GM12892 (cell line): Measurements from ENCODE around the gene PSMD1.

Experiments used
- POLR2A ChIP-seq: IDR thresholded peaks from 2 replicates; pipeline ENCODE4 v1.6.1; 2011; ENCODE audit warnings: low read depth, low read length, control low read depth
- TAF1 ChIP-seq: IDR thresholded peaks from 2 replicates; pipeline ENCODE4 v1.6.1; 2011; ENCODE audit warnings: low read depth, mild to moderate bottlenecking, control low read depth, low read length, borderline replicate concordance

DNA sequence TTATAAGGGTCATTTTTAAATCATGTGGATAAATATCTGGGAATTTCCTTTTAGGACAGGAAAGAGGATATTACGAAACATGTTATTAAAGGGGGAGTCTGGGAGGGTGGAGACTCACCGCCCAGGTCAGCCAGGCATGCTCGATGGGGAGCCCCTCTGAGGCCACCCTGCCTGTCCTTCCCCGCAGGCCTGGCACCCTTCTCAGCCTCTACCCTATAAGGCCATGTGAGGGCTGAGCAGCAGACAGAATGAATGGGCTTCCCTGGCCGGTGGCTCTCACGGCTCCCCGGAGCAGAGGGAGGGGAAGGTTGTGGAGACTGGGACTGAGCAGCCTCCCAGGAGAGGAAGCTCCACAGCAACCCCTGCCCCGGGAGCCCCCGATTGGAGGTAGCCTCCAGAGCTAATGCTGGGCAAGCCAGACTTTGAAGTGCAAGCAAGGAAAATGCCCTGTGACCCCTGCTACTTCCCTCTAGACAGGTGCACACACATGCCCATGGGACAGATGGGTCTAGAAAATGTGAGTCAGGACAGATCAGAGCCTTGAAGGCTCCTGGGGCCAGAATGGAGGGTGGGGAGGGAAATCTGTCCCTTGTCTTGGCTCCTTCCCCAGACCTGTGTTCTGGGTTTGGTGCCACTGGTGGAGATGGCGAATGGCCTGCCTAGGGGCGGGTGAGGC, 128.5 kb downstream of the PSMD1 start:
- TF ChIP-seq POLR2A = no peak
- TF ChIP-seq TAF1 = no peak
